Esophagus squamous epithelium (tissue), 4 donors: ENCODE measurements around the gene WASHC4.

Source experiments
- CTCF ChIP-seq, 6 experiments: fragments of 450-650 bp in 4 of 6; fragments of 200-600 bp in 2 of 6; sonication (generic) in 2 of 6; IDR thresholded peaks; one replicate each; pipeline ENCODE4 v1.5.1; 2016 to 2019; ENCODE audit warnings: antibody characterized with exemption in 6 of 6, mild to moderate bottlenecking in 4 of 6, moderate library complexity in 4 of 6
- POLR2A ChIP-seq, 4 donors: fragments of 450-650 bp; IDR thresholded peaks; one replicate each; pipeline ENCODE4 v1.6.1; 2017; ENCODE audit warnings: antibody characterized with exemption in 4 of 4, mild to moderate bottlenecking in 4 of 4, moderate library complexity in 3 of 4

GRCh38 chr12:105166736-105167135 is 59.2 kb downstream of the WASHC4 start:
- TF ChIP-seq POLR2A (IDR thresholded peaks at IDR 0.05): no peak
- TF ChIP-seq CTCF (IDR thresholded peaks at IDR 0.05): no peak
